Smooth muscle cell (in vitro differentiated cells): Measurements from ENCODE around the gene EPHA2. TPM values are rescaled to one million over a fixed set of nuclear protein-coding genes. Genes with fewer than 3 reads are reported as not detected.
"Not testable (repeated sequence)": the region's sequence is repeated elsewhere in the genome, so short reads cannot be mapped to it uniquely, and the experiment has no call there.

ENCODE experiments used
- DNase-seq: peaks from one replicate; lab custom pipeline; 2025; ENCODE audit not compliant: unreplicated experiment; lab: John Stamatoyannopoulos, UW
- H2AFZ ChIP-seq: fragments of 200-600 bp; sonication (generic); 2 replicates; pipeline ENCODE4 v1.6.0; 2016; ENCODE audit warnings: antibody characterized with exemption, low read depth, mild to moderate bottlenecking
- H3F3A ChIP-seq: fragments of 200-600 bp; sonication (generic); 2 replicates; pipeline ENCODE4 v1.6.0; 2017; ENCODE audit warnings: antibody characterized with exemption, low read depth
- H3K27ac ChIP-seq: fragments of 200-600 bp; sonication (generic); 2 replicates; pipeline ENCODE4 v1.5.1; 2016; ENCODE audit warnings: low read depth, mild to moderate bottlenecking
- H3K27me3 ChIP-seq: fragments of 200-600 bp; sonication (generic); 2 replicates; pipeline ENCODE4 v1.6.1; 2016; ENCODE audit warnings: low read depth, mild to moderate bottlenecking
- H3K36me3 ChIP-seq: fragments of 200-600 bp; sonication (generic); 2 replicates; pipeline ENCODE4 v1.5.1; 2016; ENCODE audit warnings: low read depth
- H3K4me1 ChIP-seq: fragments of 200-600 bp; sonication (generic); 2 replicates; pipeline ENCODE4 v1.5.1; 2016; ENCODE audit warnings: low read depth
- H3K4me2 ChIP-seq: fragments of 200-600 bp; sonication (generic); 2 replicates; pipeline ENCODE4 v1.6.0; 2016; ENCODE audit warnings: mild to moderate bottlenecking
- H3K4me3 ChIP-seq: fragments of 200-600 bp; sonication (generic); 2 replicates; pipeline ENCODE4 v1.5.1; 2016; ENCODE audit warnings: mild to moderate bottlenecking
- H3K79me2 ChIP-seq: fragments of 200-600 bp; sonication (generic); 2 replicates; pipeline ENCODE4 v1.6.0; 2016; ENCODE audit warnings: low read depth, mild to moderate bottlenecking
- H3K9ac ChIP-seq: fragments of 200-600 bp; sonication (generic); 2 replicates; pipeline ENCODE4 v1.6.0; 2016; ENCODE audit warnings: low read depth
- H3K9me3 ChIP-seq: fragments of 200-600 bp; sonication (generic); replicated peaks from 2 replicates; pipeline ENCODE4 v1.5.1; 2016; ENCODE audit warnings: low read depth
- H4K20me1 ChIP-seq: fragments of 200-600 bp; sonication (generic); 2 replicates; pipeline ENCODE4 v1.6.0; 2016; ENCODE audit warnings: low read depth
- CTCF ChIP-seq: fragments of 200-600 bp; sonication (generic); IDR thresholded peaks from 2 replicates; pipeline ENCODE4 v1.5.1; 2017; ENCODE audit warnings: borderline replicate concordance, mild to moderate bottlenecking, antibody characterized with exemption; ENCODE audit not compliant: insufficient read depth, poor library complexity, severe bottlenecking
- WGBS: methylation state at CpG from one replicate; pipeline ENCODE4 v1.1.7; 2016; ENCODE audit warnings: low lambda C conversion rate; 5-methylcytosine and 5-hydroxymethylcytosine counted together
- polyA plus RNA-seq: library from polyadenylated mRNA; unstranded; fragments of >200 nt; fragmentation: Nextera tagmentation; extraction: Ambion mirVana; gene quantifications from 2 replicates; pipeline ENCODE4 v1.2.1, GENCODE V29; 2016
- total RNA-seq: library from RNA; depleted of rRNA; stranded (reverse); fragments of >200 nt; gene quantifications from 2 replicates; pipeline ENCODE4 v1.2.3, GENCODE V29; 2014

EPHA2 gene
- total and polyA plus RNA-seq, 2 experiments from 2014 or later: 27.3 to 34.8 TPM

DNA sequence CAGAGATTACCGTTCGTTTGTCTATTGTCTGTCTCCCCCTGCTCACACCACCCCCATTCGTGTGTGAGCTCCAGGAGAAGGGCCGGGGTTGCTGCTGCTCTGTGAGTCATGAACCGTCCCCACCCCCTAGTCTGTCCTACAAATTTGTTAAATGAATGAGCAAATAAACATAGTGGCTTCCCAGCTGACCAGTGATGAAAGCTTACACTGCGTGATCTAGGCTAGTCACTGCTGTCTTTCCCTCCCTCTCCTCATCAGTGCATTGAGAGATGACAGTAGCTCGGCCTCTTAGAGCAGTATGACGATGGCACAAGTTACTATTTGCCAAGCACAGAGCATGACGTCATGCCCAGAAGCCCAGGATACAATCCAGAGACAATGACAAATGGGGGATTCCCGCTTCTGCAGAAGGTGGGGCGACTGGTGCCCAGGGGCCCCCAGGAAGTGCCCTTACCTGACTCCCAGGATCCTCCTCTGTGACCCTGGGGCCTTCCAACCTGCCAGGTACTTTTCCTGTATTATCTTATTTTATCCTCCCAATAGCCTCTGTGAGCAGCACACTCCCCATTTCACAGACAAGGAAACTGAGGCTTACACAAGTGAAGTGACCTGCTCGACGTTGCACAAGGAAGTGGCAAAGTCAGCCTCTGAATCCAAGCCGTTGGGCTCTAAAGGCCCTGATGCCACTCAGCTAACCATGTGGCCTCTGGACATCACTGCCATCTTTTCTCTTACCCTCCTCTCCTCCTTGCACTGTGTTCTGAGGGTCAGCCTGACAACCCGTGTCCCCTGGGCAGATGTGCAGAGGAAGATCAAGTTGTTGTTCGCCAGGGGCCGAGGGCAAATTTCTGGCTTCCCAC, 8.6 kb upstream of the EPHA2 start:
- DNase-seq: peak; percentile 73

GRCh38 chr1:16163608-16164212, 7.8 kb upstream of the EPHA2 start:
- H3F3A ChIP-seq: peaks cover 13% of the 10 kb centered on the region
- H3K27ac ChIP-seq: peak overlapping the region; percentile 73
- H3K9ac ChIP-seq, H2AFZ ChIP-seq, H3K27me3 ChIP-seq, H3K79me2 ChIP-seq, H3K9me3 ChIP-seq, H3K4me3 ChIP-seq, H3K36me3 ChIP-seq, H4K20me1 ChIP-seq, DNase-seq: not testable (repeated sequence)
- H3K4me2 ChIP-seq: peak overlapping the region; percentile 49
- peaks cover 38% of the 10 kb centered on the region for H3K4me1 ChIP-seq
- 76% methylated on average over 12 of the region's 12 CpGs for WGBS

More for the DNA sequence above, 8.6 kb upstream of the EPHA2 start:
- WGBS: 38% methylated on average over 17 of the region's 17 CpGs
- peak overlapping the region; percentile 17 for H3K9ac ChIP-seq
- no peaks in the 10 kb centered on the region for H3K9me3 ChIP-seq
- H3K4me2 ChIP-seq: peak overlapping the region; percentile 49
- no peak overlapping the region for H2AFZ ChIP-seq
- no peaks in the 10 kb centered on the region for H3K27me3 ChIP-seq
- no peaks in the 10 kb centered on the region for H3K36me3 ChIP-seq
- peak overlapping the region; percentile 73 for H3K27ac ChIP-seq
- H3K79me2 ChIP-seq: no peaks in the 10 kb centered on the region
- no peaks in the 10 kb centered on the region for H4K20me1 ChIP-seq
- peaks cover 13% of the 10 kb centered on the region for H3F3A ChIP-seq
- H3K4me3 ChIP-seq: no peak overlapping the region
- peaks cover 38% of the 10 kb centered on the region for H3K4me1 ChIP-seq
- no peak for TF ChIP-seq CTCF

GRCh38 chr1:16162163-16162822, 6.4 kb upstream of the EPHA2 start:
- 24% methylated on average over 25 of the region's 32 CpGs for WGBS
- Histone ChIP-seq H3K79me2 (no peaks in the 10 kb centered on the region), H3K4me2 (peak overlapping the region; percentile 74), H3F3A (peaks cover 13% of the 10 kb centered on the region), H3K9ac (peak overlapping the region; percentile 8), H3K36me3 (no peaks in the 10 kb centered on the region), H3K4me3 (no peak overlapping the region), H2AFZ (no peak overlapping the region), H3K27ac (no peak overlapping the region), H4K20me1 (no peaks in the 10 kb centered on the region), H3K4me1 (peaks cover 30% of the 10 kb centered on the region), H3K9me3 (no peaks in the 10 kb centered on the region), H3K27me3 (no peaks in the 10 kb centered on the region)
- DNase-seq: no peak
- TF ChIP-seq CTCF: no peak

- no peak for DNase-seq
- no peaks in the 10 kb centered on the region for H4K20me1 ChIP-seq
- no peak for TF ChIP-seq CTCF
- no peak overlapping the region for H2AFZ ChIP-seq
- no peaks in the 10 kb centered on the region for H3K36me3 ChIP-seq
- H3K9me3 ChIP-seq: no peaks in the 10 kb centered on the region
- no peak overlapping the region for H3K4me3 ChIP-seq
- H3K4me2 ChIP-seq: peak overlapping the region; percentile 74
- peaks cover 16% of the 10 kb centered on the region for H3F3A ChIP-seq
- H3K9ac ChIP-seq: no peak overlapping the region
- no peaks in the 10 kb centered on the region for H3K27me3 ChIP-seq
- no peaks in the 10 kb centered on the region for H3K79me2 ChIP-seq
- H3K4me1 ChIP-seq: peaks cover 32% of the 10 kb centered on the region
- H3K27ac ChIP-seq: no peak overlapping the region
- WGBS: 77% methylated on average over 5 of the region's 5 CpGs
Measured at GRCh38 chr1:16161717-16162116, 5.8 kb upstream of the EPHA2 start.
